Measurements from ENCODE around the gene SLC44A1.

The SLC44A1 gene

GRCh38 chr9:105319202-105319813 lies 74.9 kb downstream of the SLC44A1 start:
- TF ChIP-seq CTCF (IDR thresholded peaks at IDR 0.05; ENCODE audit: borderline replicate concordance, control extremely low read depth, extremely low read depth, insufficient read depth, missing control alignments): no peak
- in situ Hi-C loops (cut with MboI; ENCODE audit: low sequenced_read_pairs, unreplicated experiment): no loop called here
- no peak for DNase-seq (ENCODE audit: low spot score)

- no peak for DNase-seq (ENCODE audit: low spot score)
- in situ Hi-C loops (cut with MboI; ENCODE audit: low sequenced_read_pairs, unreplicated experiment): no loop called here
- no peak for TF ChIP-seq CTCF (IDR thresholded peaks at IDR 0.05; ENCODE audit: borderline replicate concordance, control extremely low read depth, extremely low read depth, insufficient read depth, missing control alignments)
These were observed 76.1 kb downstream of the SLC44A1 start for GRCh38 chr9:105320568-105320967.

- in situ Hi-C loops (cut with MboI; ENCODE audit: low sequenced_read_pairs, unreplicated experiment): no loop called here
- TF ChIP-seq CTCF (IDR thresholded peaks at IDR 0.05; ENCODE audit: borderline replicate concordance, control extremely low read depth, extremely low read depth, insufficient read depth, missing control alignments): no peak
- no peak for DNase-seq (ENCODE audit: low spot score)
These were observed 83.8 kb downstream of the SLC44A1 start for GRCh38 chr9:105328296-105328695.

- in situ Hi-C loops (cut with MboI; ENCODE audit: low sequenced_read_pairs, unreplicated experiment): no loop called here
- no peak for TF ChIP-seq CTCF (IDR thresholded peaks at IDR 0.05; ENCODE audit: borderline replicate concordance, control extremely low read depth, extremely low read depth, insufficient read depth, missing control alignments)
These were observed 84.6 kb downstream of the SLC44A1 start for GRCh38 chr9:105328872-105329718.

GRCh38 chr9:105329719-105330062 lies 85.2 kb downstream of the SLC44A1 start:
- TF ChIP-seq CTCF (IDR thresholded peaks at IDR 0.05; ENCODE audit: borderline replicate concordance, control extremely low read depth, extremely low read depth, insufficient read depth, missing control alignments): no peak
- in situ Hi-C loops (cut with MboI; ENCODE audit: low sequenced_read_pairs, unreplicated experiment): no loop called here
- DNase-seq (ENCODE audit: low spot score): no peak

More at GRCh38 chr9:105328872-105329718, 84.6 kb downstream of the SLC44A1 start:
- no peak for DNase-seq (ENCODE audit: low spot score)

- in situ Hi-C loops (cut with MboI; ENCODE audit: low sequenced_read_pairs, unreplicated experiment): no loop called here
- DNase-seq (ENCODE audit: low spot score): no peak
- no peak for TF ChIP-seq CTCF (IDR thresholded peaks at IDR 0.05; ENCODE audit: borderline replicate concordance, control extremely low read depth, extremely low read depth, insufficient read depth, missing control alignments)
These were observed 85.8 kb downstream of the SLC44A1 start for GRCh38 chr9:105330201-105330600.

Data from GM13976 (cell line).